Measurements from ENCODE around the gene C6orf15.
A peak's percentile ranks its signal among the peaks of the same experiment; 100 is the strongest.

The C6orf15 gene

DNA sequence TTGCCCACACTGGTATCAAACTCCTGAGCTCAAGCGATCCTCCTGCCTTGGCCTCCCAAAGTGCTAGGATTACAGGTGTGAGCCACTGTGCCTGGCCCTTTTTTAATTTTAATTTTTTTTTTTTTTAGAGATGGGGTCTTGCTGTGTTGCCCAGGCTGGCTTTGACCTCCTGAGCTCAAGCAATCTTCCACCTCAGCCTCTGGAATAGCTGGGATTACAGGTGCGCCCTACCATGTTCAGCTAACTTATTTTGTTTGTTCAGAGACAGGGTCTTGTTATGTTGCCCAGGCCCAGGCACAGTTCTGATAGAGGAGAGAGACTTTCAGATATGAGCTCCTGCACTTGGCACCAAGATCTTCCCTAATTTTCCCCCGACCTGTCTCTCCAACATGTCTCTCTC is 18.4 kb upstream of the C6orf15 start:
- no peak for DNase-seq (ENCODE audit: low read depth in 3 of 3)

GRCh38 chr6:31129130-31129529 is 16.8 kb upstream of the C6orf15 start:
- no peak for DNase-seq (ENCODE audit: low read depth in 3 of 3)

GRCh38 chr6:31128093-31128676 is 15.8 kb upstream of the C6orf15 start:
- DNase-seq (ENCODE audit: low read depth in 3 of 3) = peak; percentile 43 to 69 (median 65)

GRCh38 chr6:31126396-31127175 is 14.2 kb upstream of the C6orf15 start:
- DNase-seq (ENCODE audit: low read depth in 3 of 3) = no peak

DNA sequence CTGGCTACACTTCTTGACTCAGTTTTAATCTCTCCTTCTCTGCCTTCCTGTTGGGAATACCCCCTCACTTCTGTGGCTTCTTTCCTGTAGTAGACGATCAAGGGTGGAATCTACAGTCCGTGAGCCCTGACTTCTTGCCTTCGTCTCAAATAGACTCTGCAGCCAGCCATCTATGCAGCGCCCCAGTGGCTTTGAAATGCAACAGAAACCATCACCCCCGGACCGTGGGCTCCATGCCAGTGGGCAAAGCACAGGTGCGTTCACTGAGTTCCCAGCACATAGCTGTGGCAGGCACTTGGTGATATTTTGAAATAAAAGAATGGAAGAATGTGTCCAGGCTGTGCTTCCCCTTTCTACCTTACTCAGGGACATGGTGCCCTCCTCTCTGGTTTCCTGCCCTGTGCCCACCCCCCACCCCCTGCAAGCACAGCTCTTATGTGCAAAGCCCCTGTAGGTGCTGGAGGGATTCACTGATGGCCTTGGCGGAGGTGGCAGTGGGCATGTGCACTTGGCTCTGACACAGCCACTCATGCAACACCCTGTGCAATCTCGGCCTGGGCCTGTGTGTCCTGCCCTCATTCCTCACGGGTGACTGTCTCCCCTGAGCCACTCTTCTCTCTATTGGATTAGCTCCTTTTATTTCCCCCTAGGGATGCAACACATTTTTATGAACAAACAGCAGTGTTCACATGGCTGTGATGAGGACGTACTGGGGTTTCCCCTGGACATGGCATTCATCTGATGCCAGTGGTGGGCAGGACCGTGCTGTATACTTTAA is 13.4 kb upstream of the C6orf15 start:
- DNase-seq (ENCODE audit: low read depth in 3 of 3) = no peak

DNA sequence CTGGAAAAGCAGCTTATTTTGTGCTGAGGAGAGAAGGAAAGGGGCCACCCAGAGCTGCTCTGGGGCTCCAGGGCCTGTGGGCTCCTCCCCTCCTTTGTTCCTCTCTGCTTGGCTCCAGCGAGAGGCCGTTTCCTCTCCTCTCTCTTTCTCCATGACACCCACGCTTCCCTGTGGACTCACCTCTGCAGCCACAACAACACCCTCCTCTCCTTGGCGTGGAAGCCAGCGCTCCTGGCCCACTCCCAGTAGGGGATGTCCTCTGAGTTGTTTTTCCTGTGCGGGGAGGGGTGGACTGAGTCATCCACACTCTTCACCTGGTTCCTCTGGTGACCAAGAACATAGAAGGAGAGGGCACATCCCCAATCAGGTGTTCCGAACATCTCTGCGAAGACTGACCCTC is 12.8 kb upstream of the C6orf15 start:
- DNase-seq (ENCODE audit: low read depth in 3 of 3) = no peak

- DNase-seq (ENCODE audit: low read depth in 3 of 3) = no peak
Observed at GRCh38 chr6:31122791-31123706, 10.7 kb upstream of the C6orf15 start.

DNA sequence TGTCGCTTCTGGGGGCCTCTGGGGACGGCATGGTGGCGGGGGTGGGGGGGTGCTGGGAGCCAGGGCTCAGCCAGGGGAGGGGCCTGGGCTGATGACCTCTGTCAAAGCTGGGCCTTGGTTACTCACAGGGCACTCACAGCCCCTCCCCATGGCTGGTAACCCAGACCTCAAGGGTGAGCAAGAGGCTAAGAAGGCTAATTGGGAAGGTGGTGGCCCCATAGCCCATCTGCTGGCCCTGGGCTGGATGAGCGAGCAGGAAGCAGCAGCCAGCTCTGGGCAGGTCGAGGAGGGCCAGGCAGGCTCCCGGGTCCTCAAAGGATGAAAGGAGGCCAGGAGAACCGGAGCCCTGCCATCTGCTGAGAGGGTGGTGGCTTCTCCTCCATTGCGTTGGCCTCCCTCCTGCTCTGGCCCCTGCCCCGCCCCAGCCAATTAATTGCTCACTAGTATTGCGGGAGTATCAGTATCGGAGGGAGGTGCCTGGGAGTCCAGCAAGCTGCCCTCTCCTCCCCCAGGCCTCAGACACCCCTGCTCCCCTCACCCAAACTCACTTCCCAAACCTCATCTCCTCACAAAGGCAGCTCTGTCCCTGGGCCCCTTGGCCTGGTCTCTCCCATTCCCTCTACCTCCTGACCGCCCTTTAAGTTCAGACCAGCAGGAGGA is 8.9 kb upstream of the C6orf15 start:
- DNase-seq (ENCODE audit: low read depth in 3 of 3) = no peak

DNA sequence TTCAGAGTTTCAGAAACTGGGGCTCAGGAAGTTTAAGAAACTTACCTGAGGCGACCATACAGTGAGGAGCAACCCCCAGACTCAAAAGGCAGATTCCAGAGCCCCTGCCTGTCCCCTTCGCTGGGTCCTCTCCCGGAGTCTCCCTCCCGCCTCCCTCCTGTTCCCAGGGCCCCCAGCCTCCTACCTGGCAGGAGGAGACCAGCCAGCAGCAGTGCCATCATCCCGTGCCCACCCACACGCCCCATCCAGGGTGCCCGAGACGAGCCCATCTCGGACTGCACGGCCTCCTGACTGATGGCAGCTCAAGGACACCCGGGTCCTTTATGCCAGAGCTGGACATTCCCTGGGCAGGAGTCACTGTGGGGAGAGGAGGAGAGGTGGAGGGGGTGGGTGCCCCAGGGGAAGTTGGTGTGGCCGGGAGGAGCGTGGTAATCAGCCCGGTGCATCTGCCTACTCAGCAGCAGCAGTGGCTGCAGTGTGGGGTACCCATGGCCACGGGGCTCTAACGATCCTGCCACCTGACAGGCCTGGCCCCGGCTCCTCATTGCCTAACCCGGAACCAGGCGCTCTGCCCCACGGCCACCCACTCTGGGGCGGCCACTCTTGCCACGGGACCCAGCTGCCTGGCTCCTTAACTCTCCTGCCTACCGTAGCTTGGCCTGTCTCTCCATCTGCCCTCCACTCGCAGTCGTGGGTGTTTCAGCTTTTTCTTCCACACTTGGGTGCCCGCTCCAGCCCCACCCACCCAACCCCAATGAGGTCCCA is 8.0 kb upstream of the C6orf15 start, which contains the start of gene CDSN:
CDSN (minus strand) TSS at position 296 of the 765 bp plus-strand sequence; CDS start at position 269, 27 bp downstream.
- DNase-seq (ENCODE audit: low read depth in 3 of 3) = no peak

GRCh38 chr6:31118178-31118577 is 5.8 kb upstream of the C6orf15 start:
- no peak for DNase-seq (ENCODE audit: low read depth in 3 of 3)

DNA sequence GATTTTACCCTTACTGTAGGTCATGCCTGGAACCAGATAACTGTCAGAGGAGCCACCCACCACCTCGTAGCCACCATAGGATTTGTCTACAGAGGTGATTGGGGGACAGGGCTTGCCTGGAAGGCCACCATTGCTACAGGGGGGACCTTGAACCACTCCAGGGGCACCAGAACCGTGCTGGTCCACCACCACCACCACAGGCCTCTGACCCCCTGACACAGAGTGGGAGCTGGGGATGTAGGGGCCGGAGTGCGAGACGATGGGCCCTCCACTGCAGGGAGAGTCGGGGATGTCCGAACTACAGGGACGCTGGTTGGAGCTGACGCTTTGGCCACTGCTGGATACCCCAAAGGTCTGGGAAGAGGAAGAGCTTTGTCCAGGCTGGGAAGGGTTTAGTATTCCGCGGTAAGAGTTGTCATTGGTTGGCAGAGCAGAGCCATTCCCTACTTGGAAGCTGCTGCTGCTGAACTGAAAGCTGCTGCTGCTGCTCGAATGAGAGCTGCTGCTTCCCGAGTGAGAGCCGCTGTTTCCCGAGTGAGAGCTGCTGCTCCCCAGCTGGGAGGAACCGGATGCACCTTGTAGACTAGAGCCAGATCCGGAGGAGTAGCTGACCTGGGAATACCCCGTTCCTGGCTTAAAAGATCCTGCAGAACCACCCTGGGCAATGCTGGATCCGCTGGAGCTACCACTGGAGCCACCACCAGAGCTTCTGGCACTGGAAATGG is 4.4 kb upstream of the C6orf15 start:
- DNase-seq (ENCODE audit: low read depth in 3 of 3) = no peak

- no peak for DNase-seq (ENCODE audit: low read depth in 3 of 3)
Observed at GRCh38 chr6:31115941-31116560, 3.7 kb upstream of the C6orf15 start.

GRCh38 chr6:31114970-31115849 is 2.8 kb upstream of the C6orf15 start:
- DNase-seq (ENCODE audit: low read depth in 3 of 3) = no peak

- no peak for DNase-seq (ENCODE audit: low read depth in 3 of 3)
Observed at GRCh38 chr6:31114541-31114878, 2.1 kb upstream of the C6orf15 start, which contains the start of gene PSORS1C1. PSORS1C1 (plus strand) TSS chr6:31114800; CDS start chr6:31129633, 14,833 bp downstream.

- DNase-seq (ENCODE audit: low read depth in 3 of 3) = no peak
Observed at GRCh38 chr6:31113861-31114540, 1.6 kb upstream of the C6orf15 start.

GRCh38 chr6:31111712-31112111 is 663 bp downstream of the C6orf15 start:
- no peak for DNase-seq (ENCODE audit: low read depth in 3 of 3)

- no peak for DNase-seq (ENCODE audit: low read depth in 3 of 3)
Observed at GRCh38 chr6:31110825-31111582, 1.4 kb downstream of the C6orf15 start.

All from stimulated activated CD4-positive, alpha-beta T cell treated with anti-CD3 and anti-CD28 coated beads, TNF-alpha, amount 100 ng/mL, for 24 hours (primary cell).